H9 (cell line): ENCODE measurements around the gene UTP11. TPM values are rescaled to one million over a fixed set of nuclear protein-coding genes. Genes with fewer than 3 reads are reported as not detected.

Experiments used
- DNase-seq: peaks from one replicate; pipeline ENCODE4 v3.0.0-alpha.2; 2017
- H2AFZ ChIP-seq: one replicate; pipeline ENCODE4 v1.6.1; 2013; ENCODE audit warnings: mild to moderate bottlenecking, low read length, control low read depth, moderate library complexity
- H2AK5ac ChIP-seq: 2 replicates; pipeline ENCODE4 v1.6.1; 2013; ENCODE audit warnings: low read length, control low read depth, mixed read lengths; ENCODE audit not compliant: insufficient read length
- H2BK120ac ChIP-seq: one replicate; pipeline ENCODE4 v1.6.1; 2013; ENCODE audit warnings: low read depth, mild to moderate bottlenecking, low read length, control low read depth, inconsistent platforms; ENCODE audit not compliant: poor library complexity, severe bottlenecking
- H2BK12ac ChIP-seq: 2 replicates; pipeline ENCODE4 v1.6.1; 2013; ENCODE audit warnings: low read length, control low read depth, mixed read lengths, low read depth; ENCODE audit not compliant: insufficient read length
- H2BK15ac ChIP-seq: 2 replicates; pipeline ENCODE4 v1.6.1; 2013; ENCODE audit warnings: low read depth, low read length, control low read depth
- H2BK20ac ChIP-seq: one replicate; pipeline ENCODE4 v1.6.1; 2013; ENCODE audit warnings: low read depth, mild to moderate bottlenecking, low read length, control low read depth, inconsistent platforms; ENCODE audit not compliant: poor library complexity, severe bottlenecking
- H2BK5ac ChIP-seq: 2 replicates; pipeline ENCODE4 v1.6.1; 2013; ENCODE audit warnings: low read length, control low read depth, mixed read lengths; ENCODE audit not compliant: insufficient read length
- H3K14ac ChIP-seq: 2 replicates; pipeline ENCODE4 v1.6.1; 2013; ENCODE audit warnings: low read length, control low read depth; ENCODE audit not compliant: insufficient read depth
- H3K18ac ChIP-seq: 2 replicates; pipeline ENCODE4 v1.6.1; 2013; ENCODE audit warnings: low read depth, mild to moderate bottlenecking, mixed read lengths, low read length, control low read depth; ENCODE audit not compliant: insufficient read length
- H3K23ac ChIP-seq: 2 replicates; pipeline ENCODE4 v1.6.1; 2013; ENCODE audit warnings: low read length, control low read depth, mixed read lengths, low read depth; ENCODE audit not compliant: insufficient read length
- H3K23me2 ChIP-seq: 2 replicates; pipeline ENCODE4 v1.6.1; 2013; ENCODE audit warnings: low read depth, mild to moderate bottlenecking, mixed read lengths, low read length, control low read depth; ENCODE audit not compliant: insufficient read length, poor library complexity, severe bottlenecking
- H3K27ac ChIP-seq: 2 replicates; pipeline ENCODE4 v1.5.1; 2013; ENCODE audit warnings: low read length, control low read depth, mixed read lengths, low read depth; ENCODE audit not compliant: insufficient read length
- H3K27me3 ChIP-seq: 2 replicates; pipeline ENCODE4 v1.6.1; 2013; ENCODE audit warnings: low read length, control low read depth, inconsistent platforms; ENCODE audit not compliant: insufficient read depth
- H3K4ac ChIP-seq: 2 replicates; pipeline ENCODE4 v1.6.1; 2013; ENCODE audit warnings: low read depth, mild to moderate bottlenecking, control low read depth, inconsistent platforms, low read length, moderate library complexity
- H3K4me1 ChIP-seq: 2 replicates; pipeline ENCODE4 v1.6.1; 2013; ENCODE audit warnings: low read length, control low read depth, inconsistent platforms; ENCODE audit not compliant: insufficient read depth
- H3K4me2 ChIP-seq: 2 replicates; pipeline ENCODE4 v1.6.1; 2013; ENCODE audit warnings: low read length, control low read depth, mixed read lengths; ENCODE audit not compliant: insufficient read length, insufficient read depth
- H3K56ac ChIP-seq: 2 replicates; pipeline ENCODE4 v1.6.1; 2013; ENCODE audit warnings: low read depth, mild to moderate bottlenecking, mixed read lengths, low read length, control low read depth; ENCODE audit not compliant: insufficient read length
- H3K79me1 ChIP-seq: 2 replicates; pipeline ENCODE4 v1.6.1; 2013; ENCODE audit warnings: low read depth, mild to moderate bottlenecking, moderate library complexity, low read length, control low read depth, inconsistent platforms; ENCODE audit not compliant: insufficient read depth, poor library complexity, severe bottlenecking
- H3K79me2 ChIP-seq: 2 replicates; pipeline ENCODE4 v1.6.1; 2013; ENCODE audit warnings: low read length, control low read depth, inconsistent platforms; ENCODE audit not compliant: insufficient read depth
- H3K9ac ChIP-seq: 2 replicates; pipeline ENCODE4 v1.6.1; 2013; ENCODE audit warnings: low read length, control low read depth, mixed read lengths; ENCODE audit not compliant: insufficient read length; ENCODE audit errors: extremely low read depth
- H3K9me3 ChIP-seq: one replicate; pipeline ENCODE4 v1.6.1; 2013; ENCODE audit warnings: low read depth, low read length, inconsistent platforms; ENCODE audit not compliant: control insufficient read depth
- H3T11ph ChIP-seq: one replicate; pipeline ENCODE4 v1.6.1; 2013; ENCODE audit warnings: mild to moderate bottlenecking, low read length, control low read depth, inconsistent platforms
- H4K20me1 ChIP-seq: one replicate; pipeline ENCODE4 v1.6.1; 2013; ENCODE audit not compliant: control insufficient read depth, insufficient read length, insufficient read depth
- H4K5ac ChIP-seq: 2 replicates; pipeline ENCODE4 v1.6.1; 2013; ENCODE audit warnings: low read depth, mild to moderate bottlenecking, mixed read lengths, low read length, control low read depth; ENCODE audit not compliant: insufficient read length
- H4K8ac ChIP-seq: replicated peaks from 2 replicates; pipeline ENCODE4 v1.6.1; 2013; ENCODE audit warnings: low read length, control low read depth, mixed read lengths, low read depth; ENCODE audit not compliant: insufficient read length
- H4K91ac ChIP-seq: 2 replicates; pipeline ENCODE4 v1.6.1; 2013; ENCODE audit warnings: low read depth, mild to moderate bottlenecking, moderate library complexity, mixed read lengths, low read length, control low read depth; ENCODE audit not compliant: insufficient read length
- H3K27ac Mint-ChIP-seq, 3 experiments: 2 replicates in 2 of 3; 3 replicates in 1 of 3; pipeline ENCODE4 v1.8.0; 2020 to 2021; ENCODE audit warnings: mixed read lengths in 3 of 3, mild to moderate bottlenecking in 1 of 3, moderate library complexity in 1 of 3
- H3K27me3 Mint-ChIP-seq: 2 replicates; pipeline ENCODE4 v1.8.0; 2021; ENCODE audit warnings: low read depth, mild to moderate bottlenecking, moderate library complexity, mixed read lengths
- H3K36me3 Mint-ChIP-seq, 3 experiments: 2 replicates in 2 of 3; 3 replicates in 1 of 3; pipeline ENCODE4 v1.8.0; 2020 to 2021; ENCODE audit warnings: low read depth in 3 of 3, mixed read lengths in 3 of 3; ENCODE audit not compliant: insufficient read depth in 1 of 3
- H3K4me1 Mint-ChIP-seq, 2 experiments: 2 replicates each; pipeline ENCODE4 v1.8.0; 2020; ENCODE audit warnings: mixed read lengths in 2 of 2
- H3K4me3 Mint-ChIP-seq, 2 experiments: 2 replicates in 1 of 2; 3 replicates in 1 of 2; pipeline ENCODE4 v1.8.0; 2020 to 2021; ENCODE audit warnings: mild to moderate bottlenecking in 2 of 2, mixed read lengths in 2 of 2, moderate library complexity in 1 of 2
- H3K9me3 Mint-ChIP-seq, 2 experiments: 2 replicates in 1 of 2; 3 replicates in 1 of 2; pipeline ENCODE4 v1.8.0; 2020; ENCODE audit warnings: mild to moderate bottlenecking in 2 of 2, mixed read lengths in 2 of 2, moderate library complexity in 1 of 2
- WGBS: extraction: QIAGEN DNeasy Blood & Tissue Kit; methylation state at CpG from one replicate; pipeline ENCODE4 v1.1.7; 2013; ENCODE audit warnings: missing lambda C conversion rate, low lambda C conversion rate, mixed read lengths; ENCODE audit not compliant: insufficient read length; ENCODE audit errors: extremely low coverage; 5-methylcytosine and 5-hydroxymethylcytosine counted together
- total RNA-seq: library from RNA; stranded (reverse); gene quantifications from 2 replicates; pipeline ENCODE4 v1.2.1, GENCODE V29; 2021
- TF ChIP-seq, protein P1 (sequence below): fragments of 200-600 bp; sonication (generic); conservative IDR thresholded peaks from 3 replicates; pipeline ENCODE4 v1.8.0; 2021; ENCODE audit warnings: antibody characterized with exemption, mild to moderate bottlenecking

The UTP11 gene
- total RNA-seq, 1 experiment from 2014 or later: 63.1 TPM

DNA sequence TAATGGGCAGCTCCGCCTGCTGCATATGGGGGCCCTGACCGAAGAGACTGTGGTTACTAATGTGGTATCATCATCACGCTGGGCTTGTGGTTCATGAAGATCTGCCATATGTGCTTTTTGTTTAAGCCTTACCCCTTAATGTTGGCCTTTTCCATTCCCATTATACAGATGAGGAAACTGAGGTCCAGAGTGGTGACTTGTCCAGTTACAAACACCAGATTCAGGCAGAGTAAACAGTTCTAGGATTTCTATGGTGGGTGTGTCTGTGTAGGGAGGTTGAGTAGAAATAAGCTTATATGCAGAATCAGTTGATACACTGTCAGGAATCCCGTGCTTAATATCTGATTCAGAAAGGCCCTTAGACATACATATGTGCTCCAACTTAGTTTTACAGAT lies 691 bp downstream of the UTP11 start:
- Histone ChIP-seq H2AFZ (no peak overlapping the region), H3K4me2 (peak overlapping the region; percentile 75), H3K27ac (no peak overlapping the region), H2BK20ac (no peak overlapping the region), H4K91ac (no peak overlapping the region), H3K56ac (no peak overlapping the region), H4K8ac (no peak overlapping the region), H3K4ac (no peak overlapping the region), H4K5ac (no peak overlapping the region), H4K20me1 (no peaks in the 10 kb centered on the region), H2BK12ac (no peak overlapping the region), H3K4me1 (peaks cover 3% of the 10 kb centered on the region), H3K79me2 (peaks cover 17% of the 10 kb centered on the region; the same call in 1 of the 2 replicates), H3K23me2 (peaks cover 6% of the 10 kb centered on the region), H3K23ac (no peak overlapping the region), H2BK120ac (no peak overlapping the region), H3K18ac (peak overlapping the region; percentile 75), H3K14ac (no peak overlapping the region), H2AK5ac (no peak overlapping the region), H3T11ph (no peak overlapping the region), H3K9me3 (no peaks in the 10 kb centered on the region), H2BK5ac (no peak overlapping the region), H3K79me1 (peaks cover 9% of the 10 kb centered on the region), H3K27me3 (no peaks in the 10 kb centered on the region), H2BK15ac (no peak overlapping the region), H3K9ac (peak overlapping the region; percentile 88)
- Mint-ChIP-seq H3K4me3 (peak overlapping the region; percentile 94 to 99), H3K4me1 (peaks cover 25 to 28% of the 10 kb centered on the region in 2 experiments), H3K9me3 (no peaks in the 10 kb centered on the region), H3K27ac (peak overlapping the region; percentile 95 to 99 (median 98); a peak in 6 of 7 replicates), H3K27me3 (no peaks in the 10 kb centered on the region), H3K36me3 (peaks cover 5 to 38% (median 24%) of the 10 kb centered on the region in 3 experiments; a peak in 6 of 7 replicates)
- DNase-seq: no peak
- TF ChIP-seq, protein P1, sequence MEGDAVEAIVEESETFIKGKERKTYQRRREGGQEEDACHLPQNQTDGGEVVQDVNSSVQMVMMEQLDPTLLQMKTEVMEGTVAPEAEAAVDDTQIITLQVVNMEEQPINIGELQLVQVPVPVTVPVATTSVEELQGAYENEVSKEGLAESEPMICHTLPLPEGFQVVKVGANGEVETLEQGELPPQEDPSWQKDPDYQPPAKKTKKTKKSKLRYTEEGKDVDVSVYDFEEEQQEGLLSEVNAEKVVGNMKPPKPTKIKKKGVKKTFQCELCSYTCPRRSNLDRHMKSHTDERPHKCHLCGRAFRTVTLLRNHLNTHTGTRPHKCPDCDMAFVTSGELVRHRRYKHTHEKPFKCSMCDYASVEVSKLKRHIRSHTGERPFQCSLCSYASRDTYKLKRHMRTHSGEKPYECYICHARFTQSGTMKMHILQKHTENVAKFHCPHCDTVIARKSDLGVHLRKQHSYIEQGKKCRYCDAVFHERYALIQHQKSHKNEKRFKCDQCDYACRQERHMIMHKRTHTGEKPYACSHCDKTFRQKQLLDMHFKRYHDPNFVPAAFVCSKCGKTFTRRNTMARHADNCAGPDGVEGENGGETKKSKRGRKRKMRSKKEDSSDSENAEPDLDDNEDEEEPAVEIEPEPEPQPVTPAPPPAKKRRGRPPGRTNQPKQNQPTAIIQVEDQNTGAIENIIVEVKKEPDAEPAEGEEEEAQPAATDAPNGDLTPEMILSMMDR: no peak
- no CpG with 5 or more reads among the region's 4 CpGs for whole genome bisulfite sequencing
